Large intestine (tissue), 3 donors: ENCODE data around the gene TMEM61. TPM values are rescaled to one million over a fixed set of nuclear protein-coding genes. Genes with fewer than 3 reads are reported as not detected.

ENCODE experiments used
- DNase-seq, 2 donors: peaks; one replicate each; pipeline versions ENCODE4 v3.0.0 to v3.0.0-alpha.2; 2013
- H3K27ac ChIP-seq: one replicate; pipeline ENCODE4 v1.5.1; 2013; ENCODE audit warnings: low read length
- H3K27me3 ChIP-seq: 2 replicates; pipeline ENCODE4 v1.6.1; 2013; ENCODE audit warnings: low read length; ENCODE audit not compliant: control insufficient read depth, insufficient read depth
- H3K36me3 ChIP-seq: 2 replicates; pipeline ENCODE4 v1.6.1; 2013; ENCODE audit warnings: low read length; ENCODE audit not compliant: control insufficient read depth, insufficient read depth
- H3K4me1 ChIP-seq: one replicate; pipeline ENCODE4 v1.6.1; 2013; ENCODE audit warnings: low read length; ENCODE audit not compliant: control insufficient read depth, insufficient read depth
- H3K4me3 ChIP-seq: one replicate; pipeline ENCODE4 v1.5.1; 2013; ENCODE audit warnings: low read length
- H3K9me3 ChIP-seq: one replicate; pipeline ENCODE4 v1.6.1; 2013; ENCODE audit warnings: mild to moderate bottlenecking, low read depth, low read length, moderate library complexity; ENCODE audit not compliant: control insufficient read depth
- WGBS: methylation state at CpG from one replicate; pipeline ENCODE4 v1.1.5; 2013; ENCODE audit warnings: low lambda C conversion rate; ENCODE audit not compliant: insufficient coverage; 5-methylcytosine and 5-hydroxymethylcytosine counted together
- polyA plus RNA-seq: library from polyadenylated mRNA; unstranded; fragments of 120-200 nt; gene quantifications from one replicate; pipeline ENCODE4 v1.2.1, GENCODE V29; 2013

Gene TMEM61
- polyA plus RNA-seq, 1 donor, result 2.8 TPM

GRCh38 chr1:55000110-55001085, 20.0 kb downstream of the TMEM61 start:
- no peak overlapping the region for H3K4me3 ChIP-seq
- no CpG with 5 or more reads among the region's 8 CpGs for WGBS
- H3K27ac ChIP-seq, result no peak overlapping the region
- H3K4me1 ChIP-seq, result no peaks in the 10 kb centered on the region
- no peak for DNase-seq
- no peaks in the 10 kb centered on the region for H3K9me3 ChIP-seq
- no peaks in the 10 kb centered on the region for H3K36me3 ChIP-seq
- peaks cover 33% of the 10 kb centered on the region for H3K27me3 ChIP-seq

DNA sequence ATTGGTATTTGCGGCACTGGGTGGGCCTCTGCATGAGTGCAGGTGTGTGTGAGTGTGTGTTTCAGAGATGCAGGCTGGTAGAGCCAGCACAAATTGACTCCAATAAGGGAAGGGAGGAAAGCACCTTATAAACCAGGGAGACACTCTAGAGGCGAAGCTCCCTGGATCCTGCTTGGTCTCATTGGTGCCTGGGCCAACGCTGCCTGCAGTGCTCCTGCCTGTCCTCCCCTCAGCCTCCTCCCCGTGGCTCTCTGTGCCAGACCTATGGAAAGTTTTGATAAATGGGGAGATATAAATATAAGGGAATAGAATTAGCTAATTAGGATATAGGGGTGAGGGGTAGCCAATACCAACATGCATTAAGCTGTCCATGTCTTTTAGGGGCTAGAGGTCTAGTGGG, 20.9 kb downstream of the TMEM61 start:
- no peaks in the 10 kb centered on the region for H3K4me1 ChIP-seq
- peaks cover 24% of the 10 kb centered on the region for H3K27me3 ChIP-seq
- no peak overlapping the region for H3K27ac ChIP-seq
- WGBS, result no CpG with 5 or more reads among the region's 4 CpGs
- H3K9me3 ChIP-seq, result no peaks in the 10 kb centered on the region
- H3K36me3 ChIP-seq, result no peaks in the 10 kb centered on the region
- no peak overlapping the region for H3K4me3 ChIP-seq
- no peak for DNase-seq

DNA sequence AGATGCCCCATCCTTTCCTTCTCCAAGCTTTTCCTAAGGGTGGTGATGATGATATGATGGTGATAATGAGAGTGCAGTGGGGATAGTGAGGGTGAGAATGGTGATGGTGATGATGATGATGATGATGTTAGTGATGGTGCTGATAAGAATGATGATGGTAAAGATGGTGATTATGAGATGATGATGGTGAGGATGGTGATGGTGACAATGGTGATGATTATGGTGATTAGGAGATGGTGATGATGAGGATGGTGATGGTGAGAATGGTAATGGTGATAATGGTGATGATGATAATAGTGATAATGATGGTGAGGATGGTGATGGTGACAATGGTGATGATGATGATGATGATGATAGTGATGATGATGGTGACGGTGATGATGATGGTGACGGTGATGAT, 22.3 kb downstream of the TMEM61 start:
- H3K4me3 ChIP-seq, result no peak overlapping the region
- WGBS, result 80% methylated on average over 1 of the region's 2 CpGs

DNA sequence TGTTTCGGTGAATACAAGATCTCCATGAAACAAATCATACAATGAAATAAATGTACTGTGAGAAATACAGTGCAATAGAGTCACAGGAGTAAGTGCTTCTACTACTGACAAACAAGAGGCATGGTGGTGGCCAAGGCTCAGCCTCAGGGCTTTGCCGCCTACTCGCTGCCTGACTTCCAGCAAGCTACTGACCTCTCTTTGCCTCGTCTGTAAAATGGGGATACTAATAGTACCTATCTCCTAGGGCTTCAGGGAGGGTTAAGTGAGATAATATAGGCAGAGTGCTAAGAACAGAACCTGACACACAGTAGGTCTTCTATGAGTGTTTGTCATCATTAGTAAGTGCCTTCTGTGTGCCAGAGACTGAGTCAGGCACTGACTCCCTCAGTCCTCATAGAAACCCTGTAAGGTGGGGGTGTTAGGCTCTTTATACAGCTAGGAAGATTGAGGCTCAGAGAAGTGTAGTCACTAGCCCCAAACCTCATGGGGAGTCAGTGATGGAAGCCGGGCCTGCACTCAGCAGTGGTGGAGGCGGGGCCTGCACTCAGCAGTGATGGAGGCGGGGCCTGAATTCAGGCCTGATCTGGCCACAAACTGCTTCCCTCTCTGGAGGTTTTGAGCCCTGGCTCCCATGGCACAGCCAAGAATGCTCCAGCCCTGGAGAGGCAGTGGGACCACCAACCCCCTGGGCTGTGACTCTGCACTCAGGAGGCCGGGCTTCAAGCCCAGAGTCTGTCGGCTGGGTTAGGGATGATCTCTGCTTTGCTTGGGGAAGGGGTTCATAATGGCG, 25.1 kb downstream of the TMEM61 start:
- WGBS, result no CpG with 5 or more reads among the region's 10 CpGs
- Histone ChIP-seq H3K27me3 (peaks cover 4% of the 10 kb centered on the region), H3K9me3 (no peaks in the 10 kb centered on the region), H3K36me3 (no peaks in the 10 kb centered on the region), H3K4me3 (no peak overlapping the region), H3K4me1 (no peaks in the 10 kb centered on the region), H3K27ac (no peak overlapping the region)
- DNase-seq, result no peak

More for the DNA sequence above, 22.3 kb downstream of the TMEM61 start:
- no peak for DNase-seq
- no peaks in the 10 kb centered on the region for H3K4me1 ChIP-seq
- no peaks in the 10 kb centered on the region for H3K9me3 ChIP-seq
- no peaks in the 10 kb centered on the region for H3K36me3 ChIP-seq
- H3K27me3 ChIP-seq, result peaks cover 11% of the 10 kb centered on the region
- H3K27ac ChIP-seq, result no peak overlapping the region

- H3K9me3 ChIP-seq, result no peaks in the 10 kb centered on the region
- no peaks in the 10 kb centered on the region for H3K4me1 ChIP-seq
- no peaks in the 10 kb centered on the region for H3K36me3 ChIP-seq
- WGBS, result 94% methylated on average over 3 of the region's 12 CpGs
- DNase-seq, result no peak
- peaks cover 4% of the 10 kb centered on the region for H3K27me3 ChIP-seq
- no peak overlapping the region for H3K4me3 ChIP-seq
- H3K27ac ChIP-seq, result no peak overlapping the region
Observed at GRCh38 chr1:55006931-55007330, 26.5 kb downstream of the TMEM61 start.

GRCh38 chr1:55007625-55008024, 27.2 kb downstream of the TMEM61 start:
- Histone ChIP-seq H3K4me3 (no peak overlapping the region), H3K27ac (no peak overlapping the region)

DNA sequence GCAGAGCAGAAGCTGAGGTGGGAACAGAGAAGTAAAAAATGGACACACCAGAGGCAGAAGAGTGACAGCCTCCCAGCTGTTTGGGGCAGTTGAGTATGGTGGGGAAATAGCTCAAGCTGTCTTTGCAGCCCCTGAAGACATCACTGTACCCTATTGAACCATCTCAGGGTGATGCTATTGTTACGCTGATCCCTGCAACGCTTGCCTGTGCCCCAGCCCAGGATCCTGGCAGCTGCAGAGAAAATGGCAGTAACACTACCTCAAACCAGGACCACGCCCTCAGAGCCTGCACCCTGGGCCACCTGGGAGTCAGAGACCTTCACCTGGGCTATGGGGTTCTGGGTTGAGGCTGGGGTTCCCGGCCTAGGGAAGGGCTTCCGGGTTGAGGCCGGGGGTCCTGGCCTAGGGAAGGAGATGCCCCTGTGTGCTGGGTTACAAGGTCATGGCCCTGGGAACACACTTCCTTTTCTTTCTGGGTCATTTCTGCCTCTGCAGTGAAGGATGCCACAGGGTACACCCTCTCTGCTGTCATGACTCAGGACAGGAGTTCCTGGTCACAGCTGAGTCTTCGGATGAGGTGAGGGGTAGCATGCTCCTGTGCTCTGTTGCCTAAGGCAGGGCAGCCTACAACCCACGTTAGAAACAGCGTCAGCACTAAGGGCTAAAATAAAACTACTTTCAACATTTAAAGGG, 29.9 kb downstream of the TMEM61 start:
- Histone ChIP-seq H3K4me3 (no peak overlapping the region), H3K4me1 (no peaks in the 10 kb centered on the region), H3K36me3 (no peaks in the 10 kb centered on the region), H3K27ac (no peak overlapping the region), H3K27me3 (no peaks in the 10 kb centered on the region), H3K9me3 (no peaks in the 10 kb centered on the region)
- DNase-seq, result no peak
- whole genome bisulfite sequencing, result no CpG with 5 or more reads among the region's 9 CpGs

More at GRCh38 chr1:55007625-55008024, 27.2 kb downstream of the TMEM61 start:
- no peaks in the 10 kb centered on the region for H3K4me1 ChIP-seq
- WGBS, result no CpG with 5 or more reads among the region's 3 CpGs
- no peaks in the 10 kb centered on the region for H3K9me3 ChIP-seq
- no peaks in the 10 kb centered on the region for H3K36me3 ChIP-seq
- H3K27me3 ChIP-seq, result peaks cover 4% of the 10 kb centered on the region
- no peak for DNase-seq

DNA sequence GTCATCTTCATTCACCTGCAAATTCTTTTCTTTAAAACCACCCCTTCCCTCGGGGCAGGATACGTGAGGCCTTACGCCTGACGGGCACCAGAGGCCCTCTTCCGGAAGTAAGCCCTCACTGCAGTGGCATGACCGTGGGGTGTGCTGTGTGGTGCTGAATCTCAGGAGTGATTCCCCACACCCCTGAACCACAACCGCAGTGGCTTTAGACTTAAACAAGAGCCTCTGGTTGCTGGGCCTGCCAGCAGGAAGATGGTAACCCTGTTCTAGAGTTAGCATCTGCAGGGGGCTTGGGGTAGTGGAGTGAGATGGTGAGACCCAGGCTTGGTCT, 30.4 kb downstream of the TMEM61 start:
- Histone ChIP-seq H3K36me3 (no peaks in the 10 kb centered on the region), H3K9me3 (no peaks in the 10 kb centered on the region), H3K4me1 (no peaks in the 10 kb centered on the region), H3K27me3 (no peaks in the 10 kb centered on the region), H3K27ac (no peak overlapping the region), H3K4me3 (no peak overlapping the region)
- no peak for DNase-seq
- WGBS, result no CpG with 5 or more reads among the region's 7 CpGs

GRCh38 chr1:55012661-55013060, 32.2 kb downstream of the TMEM61 start:
- H3K27me3 ChIP-seq, result peaks cover 6% of the 10 kb centered on the region
- H3K9me3 ChIP-seq, result no peaks in the 10 kb centered on the region
- H3K36me3 ChIP-seq, result no peaks in the 10 kb centered on the region
- DNase-seq, result no peak
- no peak overlapping the region for H3K27ac ChIP-seq
- 100% methylated on average over 1 of the region's 1 CpG for WGBS
- H3K4me3 ChIP-seq, result no peak overlapping the region
- H3K4me1 ChIP-seq, result no peaks in the 10 kb centered on the region

DNA sequence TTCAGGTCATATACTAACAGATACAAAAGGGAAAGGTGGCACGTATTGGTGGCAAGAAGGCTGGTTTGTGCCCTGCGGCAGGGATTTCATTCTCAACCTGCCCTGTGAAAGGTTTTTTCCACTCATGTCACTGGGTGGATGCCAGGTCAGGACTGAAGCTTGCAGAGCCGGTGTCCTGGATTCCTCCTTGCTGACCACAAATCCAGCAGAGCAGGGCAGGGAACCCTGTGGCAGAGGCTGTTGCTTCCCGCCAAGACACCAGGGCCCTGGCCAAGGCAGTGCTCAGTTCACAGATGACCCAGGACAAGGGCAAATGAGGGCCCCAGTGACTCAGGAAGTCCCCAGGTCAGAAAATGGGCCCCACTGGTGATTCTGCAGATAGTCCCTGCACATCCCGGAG, 34.7 kb downstream of the TMEM61 start:
- Histone ChIP-seq H3K27ac (no peak overlapping the region), H3K9me3 (no peaks in the 10 kb centered on the region), H3K27me3 (peaks cover 6% of the 10 kb centered on the region), H3K4me1 (peaks cover 9% of the 10 kb centered on the region), H3K36me3 (no peaks in the 10 kb centered on the region), H3K4me3 (no peak overlapping the region)
- WGBS, result no CpG with 5 or more reads among the region's 5 CpGs
- DNase-seq, result no peak
